ENCODE results near the gene WWOX. TPM values are rescaled to one million over a fixed set of nuclear protein-coding genes. Genes with fewer than 3 reads are reported as not detected.

Gene WWOX
- total and polyA plus RNA-seq, 2 experiments from 2014 or later = 17.0 to 39.8 TPM

GRCh38 chr16:78892951-78893733, 793.7 kb downstream of the WWOX start:
- H3K36me3 ChIP-seq (replicated peaks; ENCODE audit: insufficient read depth, low read depth) = no peaks in the 10 kb centered on the region
- H3K4me1 ChIP-seq (ENCODE audit: insufficient read depth) = no peaks in the 10 kb centered on the region
- TF ChIP-seq CTCF (IDR thresholded peaks at IDR 0.05; ENCODE audit: poor library complexity) (no peak), EZH2 (IDR thresholded peaks at IDR 0.05; ENCODE audit: borderline replicate concordance) (no peak), EZH2phosphoT487 (IDR thresholded peaks at IDR 0.05; ENCODE audit: low read depth, severe bottlenecking, unreplicated experiment) (no peak)
- H4K20me1 ChIP-seq (ENCODE audit: insufficient read depth, poor library complexity, severe bottlenecking) = no peaks in the 10 kb centered on the region
- H3K27ac ChIP-seq = no peak overlapping the region
- H3K27me3 ChIP-seq = no peaks in the 10 kb centered on the region
- DNase-seq (ENCODE audit: low spot score) = no peak
- no peaks in the 10 kb centered on the region for H3K9me2 ChIP-seq (replicated peaks; ENCODE audit: insufficient read depth)
- no peaks in the 10 kb centered on the region for H3K79me2 ChIP-seq
- H3K4me3 ChIP-seq = no peak overlapping the region
- 93% methylated on average over 5 of the region's 5 CpGs for WGBS (ENCODE audit: low lambda C conversion rate, missing lambda C conversion rate)
- H2AFZ ChIP-seq = no peak overlapping the region
- H3K9me3 ChIP-seq (ENCODE audit: low read depth) = no peaks in the 10 kb centered on the region
- H3K4me2 ChIP-seq = no peak overlapping the region

GRCh38 chr16:78894886-78895285, 795.4 kb downstream of the WWOX start:
- Histone ChIP-seq H3K4me1 (ENCODE audit: insufficient read depth) (no peaks in the 10 kb centered on the region), H2AFZ (no peak overlapping the region), H4K20me1 (ENCODE audit: insufficient read depth, poor library complexity, severe bottlenecking) (no peaks in the 10 kb centered on the region), H3K36me3 (replicated peaks; ENCODE audit: insufficient read depth, low read depth) (no peaks in the 10 kb centered on the region), H3K79me2 (no peaks in the 10 kb centered on the region), H3K27ac (no peak overlapping the region), H3K9me2 (replicated peaks; ENCODE audit: insufficient read depth) (no peaks in the 10 kb centered on the region), H3K27me3 (no peaks in the 10 kb centered on the region), H3K4me2 (no peak overlapping the region), H3K9me3 (ENCODE audit: low read depth) (no peaks in the 10 kb centered on the region), H3K4me3 (no peak overlapping the region)
- 89% methylated on average over 10 of the region's 10 CpGs for WGBS (ENCODE audit: low lambda C conversion rate, missing lambda C conversion rate)
- TF ChIP-seq CTCF (IDR thresholded peaks at IDR 0.05; ENCODE audit: poor library complexity) = no peak
- no peak for TF ChIP-seq EZH2 (IDR thresholded peaks at IDR 0.05; ENCODE audit: borderline replicate concordance)
- no peak for TF ChIP-seq EZH2phosphoT487 (IDR thresholded peaks at IDR 0.05; ENCODE audit: low read depth, severe bottlenecking, unreplicated experiment)
- DNase-seq (ENCODE audit: low spot score) = no peak

GRCh38 chr16:78895681-78896080, 796.2 kb downstream of the WWOX start:
- no peak for DNase-seq (ENCODE audit: low spot score)
- Histone ChIP-seq H3K9me3 (ENCODE audit: low read depth) (no peaks in the 10 kb centered on the region), H4K20me1 (ENCODE audit: insufficient read depth, poor library complexity, severe bottlenecking) (no peaks in the 10 kb centered on the region), H3K4me1 (ENCODE audit: insufficient read depth) (no peaks in the 10 kb centered on the region), H3K27ac (no peak overlapping the region), H3K27me3 (no peaks in the 10 kb centered on the region), H3K9me2 (replicated peaks; ENCODE audit: insufficient read depth) (no peaks in the 10 kb centered on the region), H3K4me2 (no peak overlapping the region), H2AFZ (no peak overlapping the region), H3K36me3 (replicated peaks; ENCODE audit: insufficient read depth, low read depth) (no peaks in the 10 kb centered on the region), H3K79me2 (no peaks in the 10 kb centered on the region), H3K4me3 (no peak overlapping the region)
- 96% methylated on average over 5 of the region's 5 CpGs for WGBS (ENCODE audit: low lambda C conversion rate, missing lambda C conversion rate)
- TF ChIP-seq EZH2 (IDR thresholded peaks at IDR 0.05; ENCODE audit: borderline replicate concordance) = no peak
- TF ChIP-seq CTCF (IDR thresholded peaks at IDR 0.05; ENCODE audit: poor library complexity) = no peak
- no peak for TF ChIP-seq EZH2phosphoT487 (IDR thresholded peaks at IDR 0.05; ENCODE audit: low read depth, severe bottlenecking, unreplicated experiment)

All from hepatocyte (in vitro differentiated cells).